PC-9 (cell line): ENCODE data around the gene SEL1L2. TPM values are rescaled to one million over a fixed set of nuclear protein-coding genes. Genes with fewer than 3 reads are reported as not detected.

Source experiments
- BruUV-seq: library from RNA; stranded (reverse); fragments of 400-500 nt; replicated peaks from 2 replicates; lab custom pipeline; 2021; lab: Mats Ljungman, UMichigan
- CTCF ChIA-PET: fragments of 300-600 bp; sonication (Branson Sonifier 250); formaldehyde crosslinking; loops from one replicate; lab custom pipeline; 2022; ENCODE audit warnings: antibody characterized with exemption; lab: Charles Lee
- POLR2A ChIA-PET: fragments of 300-600 bp; sonication (Branson Sonifier 250); formaldehyde crosslinking; loops from one replicate; lab custom pipeline; 2022; ENCODE audit warnings: antibody characterized with exemption; ENCODE audit not compliant: unreplicated experiment; lab: Charles Lee
- DNase-seq, 2 experiments: peaks; one replicate each; pipeline versions ENCODE4 v3.0.0 to v3.0.0-alpha.2; 2015 to 2022; ENCODE audit warnings: mixed read lengths in 1 of 2
- H2AFZ ChIP-seq: fragments of 200-600 bp; sonication (generic); 2 replicates; pipeline ENCODE4 v1.8.1; 2017; ENCODE audit warnings: antibody characterized with exemption
- H3F3A ChIP-seq: fragments of 200-600 bp; sonication (generic); 2 replicates; pipeline ENCODE4 v1.8.1; 2017; ENCODE audit warnings: antibody characterized with exemption, mild to moderate bottlenecking, low read depth; ENCODE audit not compliant: insufficient read depth
- H3K27ac ChIP-seq: fragments of 200-600 bp; sonication (generic); 2 replicates; pipeline ENCODE4 v1.6.1; 2016; ENCODE audit warnings: mixed run types
- H3K27me3 ChIP-seq: fragments of 200-600 bp; sonication (generic); 2 replicates; pipeline ENCODE4 v1.6.1; 2016; ENCODE audit warnings: low read depth, mixed run types; ENCODE audit not compliant: insufficient read depth
- H3K36me3 ChIP-seq: fragments of 200-600 bp; sonication (generic); 2 replicates; pipeline ENCODE4 v1.6.1; 2016; ENCODE audit warnings: low read depth, mixed run types
- H3K4me1 ChIP-seq: fragments of 200-600 bp; sonication (generic); replicated peaks from 2 replicates; pipeline ENCODE4 v1.6.1; 2016; ENCODE audit warnings: mixed run types; ENCODE audit not compliant: insufficient read depth
- H3K4me2 ChIP-seq: fragments of 200-600 bp; sonication (generic); 2 replicates; pipeline ENCODE4 v1.6.1; 2017; ENCODE audit warnings: mixed run types
- H3K4me3 ChIP-seq: fragments of 200-600 bp; sonication (generic); 2 replicates; pipeline ENCODE4 v1.6.1; 2016; ENCODE audit warnings: mixed run types
- H3K79me2 ChIP-seq: fragments of 200-600 bp; sonication (generic); 2 replicates; pipeline ENCODE4 v1.6.1; 2017; ENCODE audit warnings: low read depth, mixed run types
- H3K9me2 ChIP-seq: fragments of 200-600 bp; sonication (generic); 2 replicates; pipeline ENCODE4 v1.8.1; 2017; ENCODE audit warnings: mild to moderate bottlenecking; ENCODE audit not compliant: insufficient read depth
- H3K9me3 ChIP-seq: fragments of 200-600 bp; sonication (generic); 2 replicates; pipeline ENCODE4 v1.8.1; 2016; ENCODE audit warnings: low read depth; ENCODE audit not compliant: insufficient read depth
- H4K20me1 ChIP-seq: fragments of 200-600 bp; sonication (generic); 2 replicates; pipeline ENCODE4 v1.8.1; 2017; ENCODE audit not compliant: insufficient read depth
- CTCF ChIP-seq: fragments of 200-600 bp; sonication (generic); conservative IDR thresholded peaks from 2 replicates; pipeline ENCODE4 v1.6.1; 2017; ENCODE audit warnings: mixed run types, antibody characterized with exemption, mild to moderate bottlenecking, moderate library complexity
- EZH2 ChIP-seq: fragments of 200-600 bp; sonication (generic); IDR thresholded peaks from 2 replicates; pipeline ENCODE4 v1.8.0; 2017; ENCODE audit warnings: antibody characterized with exemption, low read depth
- intact Hi-C: fragments of 100-400 bp; cut with micrococcal nuclease; formaldehyde crosslinking; loops from one replicate; pipeline ENCODE4 v1.10.0; 2022; ENCODE audit not compliant: unreplicated experiment
- total RNA-seq: library from RNA; stranded (reverse); gene quantifications from 2 replicates; pipeline ENCODE4 v1.2.3, GENCODE V29; 2021

SEL1L2 gene
- total RNA-seq, 1 experiment from 2014 or later: not detected

- Histone ChIP-seq H3K4me1 (no peaks in the 10 kb centered on the region), H3K9me2 (no peaks in the 10 kb centered on the region), H3K4me2 (no peak overlapping the region), H4K20me1 (no peaks in the 10 kb centered on the region), H3K79me2 (no peaks in the 10 kb centered on the region), H3K9me3 (no peaks in the 10 kb centered on the region), H3K36me3 (no peaks in the 10 kb centered on the region), H2AFZ (no peak overlapping the region; the same call in 1 of the 2 replicates), H3K27me3 (no peaks in the 10 kb centered on the region), H3K27ac (no peak overlapping the region), H3F3A (no peaks in the 10 kb centered on the region), H3K4me3 (no peak overlapping the region)
- no peak for DNase-seq
- TF ChIP-seq EZH2 (no peak), CTCF (no peak)
- BruUV-seq: no TSS peak
- intact Hi-C loops: no loop called here
- ChIA-PET POLR2A (no interaction called here), CTCF (no interaction called here)
Observed at GRCh38 chr20:13874394-13875157, 115.8 kb downstream of the SEL1L2 start.

- no TSS peak for BruUV-seq
- intact Hi-C loops: no loop called here
- no peak overlapping the region for H3K4me2 ChIP-seq
- no peaks in the 10 kb centered on the region for H3K79me2 ChIP-seq
- H3K4me1 ChIP-seq: no peaks in the 10 kb centered on the region
- H3K9me3 ChIP-seq: no peaks in the 10 kb centered on the region
- no peak overlapping the region for H2AFZ ChIP-seq
- no peaks in the 10 kb centered on the region for H3K36me3 ChIP-seq
- DNase-seq: no peak
- ChIA-PET CTCF (no interaction called here), POLR2A (no interaction called here)
- no peaks in the 10 kb centered on the region for H3K27me3 ChIP-seq
- no peaks in the 10 kb centered on the region for H3K9me2 ChIP-seq
- TF ChIP-seq CTCF (no peak), EZH2 (no peak)
- H3K27ac ChIP-seq: no peak overlapping the region
- H3F3A ChIP-seq: no peaks in the 10 kb centered on the region
- H3K4me3 ChIP-seq: no peak overlapping the region
- no peaks in the 10 kb centered on the region for H4K20me1 ChIP-seq
Observed at GRCh38 chr20:13873831-13874230, 116.6 kb downstream of the SEL1L2 start.

GRCh38 chr20:13870170-13870748, 120.2 kb downstream of the SEL1L2 start:
- Histone ChIP-seq H3K4me1 (no peaks in the 10 kb centered on the region), H3F3A (no peaks in the 10 kb centered on the region), H3K4me3 (no peak overlapping the region), H3K9me3 (no peaks in the 10 kb centered on the region), H3K27ac (no peak overlapping the region), H3K27me3 (no peaks in the 10 kb centered on the region), H3K79me2 (no peaks in the 10 kb centered on the region), H2AFZ (no peak overlapping the region), H3K4me2 (no peak overlapping the region), H4K20me1 (no peaks in the 10 kb centered on the region), H3K9me2 (no peaks in the 10 kb centered on the region), H3K36me3 (no peaks in the 10 kb centered on the region)
- CTCF ChIA-PET: no interaction called here
- no TSS peak for BruUV-seq
- POLR2A ChIA-PET: no interaction called here
- intact Hi-C loops: no loop called here
- no peak for DNase-seq
- TF ChIP-seq CTCF (no peak), EZH2 (no peak)
